Posterior vena cava (tissue), 2 donors: ENCODE results near the gene BCO1. TPM values are rescaled to one million over a fixed set of nuclear protein-coding genes. Genes with fewer than 3 reads are reported as not detected.
A peak's percentile ranks its signal among the peaks of the same experiment; 100 is the strongest.

Experiments
- DNase-seq: peaks from one replicate; pipeline ENCODE4 v3.0.0-alpha.2; 2020; ENCODE audit warnings: low spot score
- intact Hi-C, 2 donors: fragments of 100-400 bp; cut with DNase I; formaldehyde crosslinking; loops; one replicate each; pipeline versions ENCODE4 v1.14.1 to v1.14.2; 2022 to 2023
- total RNA-seq, 2 donors: library from RNA; stranded (reverse); fragmentation: NEBNext Ultra II Directional; extraction: Animal tissue kit (Norgen Biotek cat#: 25700); gene quantifications; one replicate each; pipeline ENCODE4 v1.2.1, GENCODE V29; 2021
- donor health status: DM: yes; HTN: yes; CAD: no.
- donor health status: DM: yes; HTN: yes; CAD: no.

BCO1 gene
- total RNA-seq, 2 donors from 2014 or later = not detected

DNA sequence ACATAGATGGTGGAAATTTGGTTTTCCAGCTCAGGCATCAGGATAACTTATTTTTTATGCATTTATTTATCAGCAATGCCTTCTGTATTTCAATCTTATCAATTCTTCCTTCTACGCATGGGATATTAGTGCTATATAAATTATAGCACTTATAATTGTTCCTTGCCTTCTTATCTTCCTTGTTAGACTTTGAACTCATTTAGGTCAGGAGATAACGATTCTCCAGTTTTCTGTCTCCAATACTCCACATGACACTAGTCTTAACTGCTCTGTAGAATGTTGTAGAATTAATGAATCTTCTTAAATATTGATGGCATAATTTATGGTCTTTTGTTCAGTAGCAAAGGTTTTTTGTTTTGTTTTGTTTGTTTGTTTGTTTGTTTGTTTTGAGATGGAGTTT, 10.7 kb upstream of the BCO1 start:
- intact Hi-C loops = no loop called here
- no peak for DNase-seq

DNA sequence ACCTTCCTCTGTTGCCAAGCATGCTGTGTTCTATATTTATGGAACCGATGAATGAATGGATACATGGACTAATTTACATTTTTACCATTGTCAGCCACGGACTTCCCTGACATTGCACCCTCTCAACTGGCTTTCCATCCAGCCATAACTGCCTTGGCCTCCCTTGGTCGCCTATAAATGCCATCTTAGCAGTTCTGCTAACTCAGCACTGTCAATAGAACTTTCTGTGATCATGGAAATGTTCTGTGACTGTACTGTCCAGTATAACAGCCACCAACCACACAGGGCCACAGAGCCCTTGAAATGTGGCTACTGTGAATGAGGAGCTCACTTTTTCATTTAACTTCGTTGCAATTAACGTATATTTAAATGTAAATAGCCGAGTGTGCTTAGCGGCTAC, 8.7 kb upstream of the BCO1 start:
- intact Hi-C loops = no loop called here
- no peak for DNase-seq

DNA sequence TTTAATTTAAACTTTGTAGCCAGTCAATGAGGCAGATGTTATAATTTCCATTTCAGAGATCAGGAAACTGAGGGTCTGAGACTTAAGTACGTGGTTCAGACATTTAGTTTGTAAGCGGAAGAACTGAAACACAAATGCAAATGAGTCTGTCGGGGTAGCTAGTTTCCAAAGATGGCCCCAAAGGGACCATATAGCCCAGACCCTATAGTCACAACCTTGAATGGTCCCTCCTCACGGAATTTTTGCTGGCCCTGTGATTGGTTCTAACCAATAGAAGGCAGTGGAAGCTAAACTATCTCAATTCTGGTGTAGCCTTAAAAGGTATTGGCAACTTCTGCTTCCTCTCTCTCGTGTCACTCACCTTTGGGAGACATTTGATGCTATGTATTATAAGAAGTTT, 7.5 kb upstream of the BCO1 start:
- intact Hi-C loops = no loop called here
- no peak for DNase-seq

DNA sequence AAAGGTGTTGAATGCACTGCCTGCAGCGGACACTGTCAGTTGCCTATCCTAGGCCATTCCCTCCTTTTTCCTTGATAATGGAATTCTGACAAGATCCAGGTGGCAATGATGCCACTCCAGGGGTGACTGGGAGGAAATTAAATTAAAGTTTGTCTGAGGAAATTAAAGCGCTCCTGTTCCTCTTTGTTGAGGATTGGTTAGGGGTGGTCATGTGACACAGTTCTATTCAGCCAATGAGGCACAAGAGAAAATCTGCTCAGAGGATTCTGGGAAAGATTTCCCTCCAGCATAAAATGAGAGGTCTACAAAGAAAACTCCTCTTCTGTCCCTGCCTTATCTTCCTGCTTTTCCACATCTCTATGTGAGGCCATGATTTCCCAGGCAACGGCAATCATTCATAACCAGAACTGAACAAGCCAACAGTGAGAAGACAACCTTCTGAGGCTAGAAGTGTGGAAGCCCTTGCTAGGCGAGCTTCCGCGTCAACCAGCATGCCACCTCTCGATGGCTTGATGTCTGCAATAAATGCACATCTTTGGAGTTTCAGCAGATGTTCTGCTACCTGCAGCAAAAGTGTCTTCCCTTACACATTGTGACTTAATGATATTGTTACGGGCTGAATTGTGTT, 5.6 kb upstream of the BCO1 start:
- intact Hi-C loops = no loop called here
- no peak for DNase-seq

DNA sequence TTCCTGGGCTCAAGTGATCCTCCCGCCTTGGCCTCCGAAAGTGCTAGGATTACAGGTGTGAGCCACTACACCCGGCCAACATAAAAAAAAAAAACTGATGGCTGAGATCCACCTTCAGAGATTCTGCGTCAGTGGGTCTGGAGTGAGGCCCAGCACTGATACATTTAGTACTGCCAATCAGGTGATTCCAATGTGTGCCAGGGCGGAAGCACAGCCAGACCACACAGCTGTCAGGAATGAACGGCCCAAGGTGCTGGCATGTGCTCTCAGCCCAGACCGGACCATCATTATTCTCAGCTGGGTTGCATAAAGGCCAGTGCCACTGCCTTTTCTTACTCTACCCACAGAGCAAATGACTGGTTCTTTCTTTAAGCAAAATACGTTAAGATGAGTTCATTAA, 1.2 kb upstream of the BCO1 start:
- intact Hi-C loops = no loop called here

DNA sequence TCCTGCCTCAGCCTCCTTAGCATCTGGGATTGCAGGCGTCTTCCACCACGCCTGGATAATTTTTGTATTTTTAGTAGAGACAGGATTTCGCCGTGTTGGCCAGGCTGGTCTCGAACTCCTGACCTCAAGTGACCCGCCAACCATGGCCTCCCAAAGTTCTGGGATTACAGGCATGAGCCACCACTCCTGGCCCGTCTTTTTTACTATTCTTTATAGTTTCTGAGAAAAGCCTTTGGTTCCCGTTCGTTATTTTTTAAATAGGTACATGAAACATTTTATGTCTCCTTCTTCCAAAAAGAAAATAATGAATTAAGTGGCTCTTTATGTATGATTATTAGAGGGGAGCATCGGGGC, 570 bp upstream of the BCO1 start:
- intact Hi-C loops = no loop called here
- DNase-seq = no peak

More for the DNA sequence above, 1.2 kb upstream of the BCO1 start:
- DNase-seq = no peak

DNA sequence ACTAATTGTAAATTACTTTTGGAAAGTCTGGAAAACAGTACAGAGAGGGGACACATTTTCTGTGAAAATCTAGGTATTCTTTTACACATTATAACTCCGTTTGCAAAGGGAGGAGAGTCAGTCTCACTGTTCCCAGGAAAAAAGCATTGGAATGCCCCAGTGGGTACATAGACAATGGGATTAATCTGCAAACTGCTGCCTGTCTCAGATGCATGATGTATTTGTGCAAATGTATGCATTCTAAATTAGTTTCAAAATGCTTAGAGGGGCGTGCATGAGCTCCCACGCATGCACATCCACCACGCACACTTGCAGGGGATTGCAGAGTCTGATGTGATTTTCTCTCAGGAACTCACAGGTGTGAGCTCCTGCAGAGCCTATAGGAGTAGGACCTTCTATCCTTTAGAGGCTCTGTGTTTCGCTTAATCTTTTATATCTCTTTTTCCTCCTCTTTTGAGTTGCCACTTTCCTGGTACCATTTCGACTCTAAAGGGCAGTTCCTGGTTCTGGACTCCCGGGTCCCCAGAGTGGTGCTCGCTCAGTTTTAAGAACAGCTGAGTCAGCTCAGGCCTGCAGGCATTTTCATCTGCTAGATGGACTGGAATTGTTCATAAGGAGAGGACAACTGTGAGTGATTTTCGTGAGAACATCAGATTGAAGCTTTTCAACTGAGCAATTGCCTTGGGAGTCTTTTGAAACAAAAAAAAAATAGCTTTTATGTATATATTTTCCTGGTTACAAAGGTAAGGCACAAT, 1.1 kb downstream of the BCO1 start:
- intact Hi-C loops = no loop called here
- DNase-seq = no peak

DNA sequence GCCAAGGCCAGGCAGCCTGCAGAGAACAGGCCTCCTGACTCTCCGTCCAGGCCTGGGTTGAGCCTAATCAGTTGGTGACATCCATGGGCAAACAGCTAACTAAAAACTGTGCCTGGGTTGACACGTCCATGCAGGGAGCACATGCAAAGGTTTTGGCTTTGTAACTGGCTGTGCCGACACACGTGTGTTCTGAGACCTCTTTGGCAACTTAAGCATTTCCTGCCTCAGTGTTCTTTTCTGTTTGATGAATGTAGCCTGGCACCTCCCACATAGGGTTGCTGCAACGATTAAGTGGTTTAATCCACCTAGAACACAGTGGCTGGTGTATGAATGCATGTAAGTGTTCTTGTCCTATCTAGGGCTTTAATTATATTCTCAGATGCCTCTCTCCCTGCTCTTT, 3.2 kb downstream of the BCO1 start:
- no peak for DNase-seq
- intact Hi-C loops = no loop called here

DNA sequence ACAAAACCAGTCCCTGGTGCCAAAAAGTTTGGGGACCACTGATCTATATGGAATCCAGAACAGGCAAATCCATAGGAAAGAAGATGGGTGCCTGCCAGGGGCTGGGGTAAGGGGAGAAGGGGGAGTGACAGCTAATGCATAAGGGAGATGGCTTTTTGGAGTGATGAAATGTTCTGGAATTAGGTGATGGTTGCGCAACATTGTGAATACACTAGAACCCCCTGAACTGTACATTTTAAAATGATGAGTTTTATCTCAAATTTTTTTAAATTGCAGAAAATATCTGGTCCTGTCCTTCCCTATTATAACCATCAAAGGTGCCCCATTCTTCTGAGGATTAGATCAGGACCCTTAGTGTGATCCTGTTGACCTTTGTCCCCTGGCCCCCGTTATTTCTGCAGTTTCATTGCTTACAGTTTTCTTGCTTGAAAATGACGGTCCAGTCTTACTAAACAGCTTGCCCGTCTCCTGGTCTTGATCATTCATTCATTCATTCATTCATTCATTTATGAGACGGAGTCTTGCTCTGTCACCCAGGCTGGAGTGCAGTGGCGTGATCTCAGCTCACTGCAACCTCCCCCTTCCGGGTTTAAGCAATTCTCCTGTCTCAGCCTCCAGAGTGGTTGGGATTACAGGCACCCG, 4.6 kb downstream of the BCO1 start:
- DNase-seq = no peak

DNA sequence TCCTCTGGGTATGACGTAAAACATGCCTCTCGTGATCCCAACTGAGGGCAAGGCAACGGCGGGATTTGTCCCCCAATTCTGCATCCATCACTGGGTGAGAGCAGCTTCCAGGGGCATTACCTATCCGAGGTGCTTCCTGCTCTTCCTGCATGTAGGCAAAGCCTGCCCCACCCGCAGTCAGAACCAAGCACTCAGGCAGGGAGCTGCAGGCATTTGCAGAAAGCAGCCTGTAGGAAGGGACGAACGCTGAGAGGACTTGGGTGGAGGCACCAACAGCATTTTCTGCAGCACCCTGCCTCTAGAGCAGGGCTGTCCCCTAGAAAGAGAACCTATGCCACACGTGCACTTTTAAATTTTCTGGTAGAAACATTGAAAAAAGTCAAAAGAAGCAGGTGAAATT, 5.5 kb downstream of the BCO1 start:
- no peak for DNase-seq
- intact Hi-C loops = no loop called here

More for the DNA sequence above, 4.6 kb downstream of the BCO1 start:
- intact Hi-C loops = no loop called here

DNA sequence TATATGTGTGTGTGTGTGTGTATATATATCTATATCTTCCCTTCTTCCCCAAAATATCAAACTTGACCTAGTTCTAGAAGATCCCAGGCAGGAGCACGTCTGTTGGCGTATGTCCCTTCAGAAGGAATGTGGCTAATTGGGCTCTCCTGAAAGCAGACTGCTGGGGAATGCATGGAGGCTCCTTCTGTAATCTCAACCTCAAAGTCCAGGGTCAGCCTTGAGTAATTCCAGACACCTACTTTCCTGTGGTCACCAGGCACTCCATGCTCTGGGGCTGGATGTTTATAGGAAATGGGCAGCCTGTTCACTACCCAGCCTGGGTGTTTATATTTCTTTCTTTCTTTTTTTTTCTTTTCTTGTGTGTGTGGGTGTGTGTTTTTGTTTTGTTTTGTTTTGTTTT, 13.4 kb downstream of the BCO1 start:
- DNase-seq = no peak
- intact Hi-C loops = no loop called here

DNA sequence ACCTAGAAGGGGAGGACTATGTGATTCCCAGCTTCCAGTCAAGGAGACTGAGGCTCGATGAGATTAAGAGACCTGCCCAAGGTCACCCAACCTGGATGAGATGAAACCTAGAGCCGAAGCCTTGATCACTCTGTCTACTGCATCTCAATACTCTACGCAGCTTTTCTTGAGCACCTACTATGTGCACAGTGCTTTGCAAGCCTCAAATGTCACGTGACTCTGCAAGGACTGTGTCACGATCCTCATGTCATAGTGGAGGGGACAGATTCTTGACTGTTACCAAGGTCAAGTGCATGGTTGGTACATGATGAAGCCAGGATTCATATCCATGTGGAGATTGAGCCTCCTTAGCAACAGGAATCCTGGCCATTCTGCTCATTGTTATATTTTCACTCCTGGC, 14.7 kb downstream of the BCO1 start:
- intact Hi-C loops = no loop called here
- no peak for DNase-seq

DNA sequence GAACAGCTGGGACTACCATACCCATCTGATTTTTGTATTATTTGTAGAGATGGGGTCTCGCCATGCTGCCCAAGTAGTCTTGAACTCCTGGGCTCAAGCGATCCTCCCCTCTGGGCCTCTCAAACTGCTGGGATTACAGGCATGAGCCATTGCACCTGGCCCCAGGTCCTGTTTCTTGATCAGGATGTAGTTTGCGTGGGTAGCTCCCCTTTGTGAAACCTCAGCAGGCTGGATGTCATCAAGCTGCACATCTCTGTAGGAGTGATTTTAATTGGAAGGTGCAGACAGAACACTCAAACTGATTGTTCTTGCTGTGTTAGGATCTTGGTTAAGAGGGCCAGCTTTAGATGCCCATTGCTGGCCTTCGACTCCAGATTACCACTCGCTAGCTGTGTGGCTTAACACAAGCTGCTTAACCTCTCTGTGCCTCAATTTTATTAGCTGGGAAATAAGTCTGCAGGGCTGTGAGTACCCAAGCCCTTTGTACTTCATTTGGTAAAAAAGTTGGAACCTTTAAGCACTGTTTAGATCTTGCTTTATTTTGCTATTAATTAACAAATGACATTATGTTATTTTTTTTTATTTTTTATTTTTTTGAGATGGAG, 16.5 kb downstream of the BCO1 start:
- intact Hi-C loops = no loop called here
- no peak for DNase-seq

DNA sequence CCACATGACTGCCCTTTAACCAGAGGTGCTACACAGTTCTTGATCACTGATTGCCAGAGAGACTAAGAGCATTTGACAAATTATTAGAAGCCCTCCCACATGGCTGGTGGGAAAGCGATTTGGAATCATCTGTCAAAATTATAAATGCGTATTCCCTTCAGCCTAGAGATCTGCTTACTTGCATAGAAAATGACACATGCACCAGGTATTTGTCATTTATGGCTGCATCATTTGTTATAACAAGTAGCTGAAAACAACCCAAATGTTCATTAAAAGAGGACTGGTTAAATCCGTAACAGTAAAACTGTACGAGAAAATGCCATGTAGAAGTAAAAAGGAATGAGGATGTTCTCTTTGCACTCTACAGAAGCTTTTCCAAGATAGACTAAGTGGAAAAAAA, 21.4 kb downstream of the BCO1 start:
- no peak for DNase-seq
- intact Hi-C loops = no loop called here

DNA sequence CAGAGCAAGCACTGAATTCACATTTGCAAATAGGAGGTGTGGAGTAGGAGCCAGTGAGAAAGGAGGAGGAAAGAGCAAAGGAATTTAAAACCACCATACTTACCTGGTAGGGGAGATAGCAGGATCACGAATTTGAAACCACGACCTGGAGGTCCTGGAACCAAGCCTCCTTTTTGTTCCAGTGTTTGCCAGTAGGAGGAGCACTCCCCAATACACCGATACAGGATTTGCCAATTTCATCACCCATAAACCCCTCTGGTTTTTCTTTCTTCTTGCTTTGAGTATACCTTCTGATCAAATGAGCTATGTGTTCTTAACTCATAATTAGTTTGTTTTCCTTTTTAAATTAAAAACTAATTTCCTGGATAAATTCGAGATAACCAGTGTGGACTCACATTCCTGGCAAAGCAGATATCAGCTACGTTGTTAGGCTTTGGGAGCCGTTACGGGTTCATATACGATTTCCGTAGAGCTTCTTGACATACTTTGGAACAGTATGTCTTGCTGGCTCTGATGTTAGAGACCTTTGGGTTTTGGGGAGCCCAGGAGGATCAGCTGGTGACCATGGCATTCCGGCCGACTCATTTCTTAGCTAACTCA, 22.7 kb downstream of the BCO1 start:
- intact Hi-C loops = no loop called here
- no peak for DNase-seq

DNA sequence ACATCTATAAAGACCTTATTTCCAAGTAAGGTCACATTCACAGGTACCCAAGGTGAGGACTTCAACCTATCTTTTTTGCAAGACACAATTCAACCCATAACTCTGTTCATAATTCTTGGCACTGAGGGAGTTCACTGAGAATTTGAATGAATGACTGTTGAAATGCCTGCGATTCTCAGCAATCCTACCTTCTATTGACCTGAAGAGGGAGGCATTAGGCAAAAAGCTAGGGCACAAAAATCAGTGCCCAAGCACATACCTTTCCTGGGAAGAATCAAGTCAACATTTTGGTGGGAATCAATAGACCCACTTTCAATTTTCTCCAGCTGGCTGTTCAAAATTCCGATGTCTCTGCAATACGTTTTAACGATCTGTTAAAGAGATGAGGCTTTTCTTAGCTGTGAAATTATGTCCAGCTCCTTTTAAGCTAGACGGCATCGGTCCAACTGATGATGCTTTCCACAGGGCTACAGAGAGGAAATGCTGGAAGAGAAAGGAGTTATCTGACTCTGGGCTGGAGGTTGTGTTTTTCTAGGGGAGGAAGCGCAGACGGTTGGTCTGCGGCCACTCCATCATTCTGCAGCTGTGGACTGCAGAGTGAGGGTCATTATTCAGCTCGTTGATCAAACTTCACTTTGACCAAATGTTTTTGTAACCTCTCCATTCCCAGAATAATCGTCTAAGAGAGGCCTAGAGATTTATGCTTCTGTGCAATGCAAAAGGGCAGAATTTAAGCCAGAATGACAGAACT, 25.2 kb downstream of the BCO1 start:
- intact Hi-C loops = no loop called here

DNA sequence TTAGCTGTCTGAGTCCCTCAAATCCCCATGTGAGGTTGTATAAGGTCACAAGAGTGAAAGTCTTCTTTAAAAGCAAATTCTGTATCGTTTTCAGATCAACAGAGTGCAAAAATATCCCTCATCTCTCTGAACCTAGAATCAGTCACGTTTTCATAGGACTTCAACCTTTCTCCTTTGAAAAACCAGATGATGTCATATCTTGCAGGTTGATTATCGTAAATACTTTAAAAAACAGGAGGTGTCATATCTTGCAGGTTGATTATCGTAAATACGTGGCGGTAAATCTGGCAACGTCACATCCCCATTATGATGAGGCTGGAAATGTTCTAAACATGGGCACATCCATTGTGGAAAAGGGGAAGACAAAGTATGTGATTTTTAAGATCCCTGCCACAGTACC, 25.9 kb downstream of the BCO1 start:
- intact Hi-C loops = no loop called here
- DNase-seq = no peak

More for the DNA sequence above, 25.2 kb downstream of the BCO1 start:
- no peak for DNase-seq

DNA sequence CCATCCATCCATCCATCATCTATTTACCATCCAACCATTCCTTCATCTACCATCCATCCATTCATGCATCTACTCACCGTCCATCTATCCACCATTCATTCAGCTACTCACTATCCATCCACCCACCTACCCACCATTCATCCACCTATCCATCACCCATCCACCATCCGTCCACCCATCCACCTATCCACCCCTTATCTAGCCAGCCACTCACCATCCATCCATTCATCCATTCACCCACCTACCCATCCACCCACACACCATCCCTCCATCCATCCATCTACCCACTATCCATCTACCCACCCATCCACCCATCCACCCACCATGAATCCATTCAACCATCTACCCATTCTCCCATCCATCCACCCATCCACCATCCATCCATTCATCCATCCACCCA, 26.6 kb downstream of the BCO1 start:
- DNase-seq = no peak
- intact Hi-C loops = no loop called here

DNA sequence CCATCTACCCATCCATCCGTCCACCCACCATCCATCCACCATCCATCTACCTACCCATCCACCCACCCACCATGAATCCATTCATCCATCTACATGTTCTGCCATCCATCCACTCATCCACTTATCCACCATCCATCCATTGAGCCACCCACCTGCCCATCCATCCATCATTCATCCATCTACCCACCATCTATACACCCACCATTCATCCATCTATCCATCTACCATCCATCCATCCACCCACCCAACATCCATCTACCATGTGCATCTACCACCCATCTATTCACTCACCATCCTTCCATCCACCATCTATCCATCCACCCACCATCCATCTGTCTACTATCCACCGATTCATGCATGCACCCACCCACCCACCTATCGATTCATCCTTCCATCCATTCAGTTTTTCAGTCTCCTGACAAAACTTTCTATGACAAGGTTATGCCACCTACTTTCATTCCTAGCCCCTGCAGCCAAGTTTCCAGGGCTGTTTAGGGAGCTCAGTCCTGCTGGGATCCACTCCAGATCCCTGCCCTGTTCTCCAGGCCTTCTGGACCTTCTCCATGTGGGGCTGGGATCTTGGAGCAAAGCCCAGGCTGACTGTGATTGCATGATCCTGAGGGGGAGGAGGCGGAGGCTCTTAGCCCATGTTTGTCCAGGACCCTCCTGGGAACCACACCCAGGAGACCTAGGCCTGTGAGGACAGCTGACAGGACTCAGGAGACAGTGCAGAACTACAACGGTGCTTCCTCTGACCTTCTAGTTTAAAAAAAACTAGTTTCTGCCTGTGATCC, 27.4 kb downstream of the BCO1 start:
- DNase-seq = peak; percentile 91
- intact Hi-C loops = no loop called here
